NOMO-1 (cell line): Measurements from ENCODE around the gene ANKS1A.
"Not testable (repeated sequence)": the region's sequence is repeated elsewhere in the genome, so short reads cannot be mapped to it uniquely, and the experiment has no call there.

Experiments
- DNase-seq, 2 experiments: peaks; one replicate each; lab custom pipeline; 2025; ENCODE audit not compliant: unreplicated experiment in 2 of 2; lab: John Stamatoyannopoulos, UW

ANKS1A gene

GRCh38 chr6:34888874-34889555, at the start of gene ANKS1A:
TSS of gene ANKS1A (plus strand) at chr6:34889255. CDS start at chr6:34889403, 148 bp downstream.
- peak; percentile 45 to 62 for DNase-seq

GRCh38 chr6:34839666-34840352, 49.2 kb upstream of the ANKS1A start:
- DNase-seq, result no peak

GRCh38 chr6:34849066-34849465, 40.0 kb upstream of the ANKS1A start:
- DNase-seq, result not testable (repeated sequence)

DNA sequence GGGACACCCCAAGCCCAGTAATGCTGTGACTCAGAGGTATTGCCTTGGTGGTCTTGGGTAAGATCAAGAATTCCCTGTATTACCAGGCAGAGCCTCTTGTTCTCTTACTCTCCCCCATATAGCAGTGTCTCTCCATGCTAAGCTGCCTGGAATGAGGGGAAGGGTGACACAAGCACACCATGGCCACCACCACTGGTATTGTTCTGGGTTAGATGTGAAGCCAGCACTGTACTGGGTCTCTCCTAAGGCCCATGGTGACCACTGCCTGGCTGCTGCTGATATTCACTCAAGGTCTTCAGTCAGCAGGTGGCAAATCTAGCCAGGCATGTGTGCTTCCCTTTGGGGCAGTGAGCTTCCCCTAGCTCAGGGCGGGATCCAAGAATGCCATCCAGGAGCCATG, 37.7 kb upstream of the ANKS1A start:
- no peak for DNase-seq

DNA sequence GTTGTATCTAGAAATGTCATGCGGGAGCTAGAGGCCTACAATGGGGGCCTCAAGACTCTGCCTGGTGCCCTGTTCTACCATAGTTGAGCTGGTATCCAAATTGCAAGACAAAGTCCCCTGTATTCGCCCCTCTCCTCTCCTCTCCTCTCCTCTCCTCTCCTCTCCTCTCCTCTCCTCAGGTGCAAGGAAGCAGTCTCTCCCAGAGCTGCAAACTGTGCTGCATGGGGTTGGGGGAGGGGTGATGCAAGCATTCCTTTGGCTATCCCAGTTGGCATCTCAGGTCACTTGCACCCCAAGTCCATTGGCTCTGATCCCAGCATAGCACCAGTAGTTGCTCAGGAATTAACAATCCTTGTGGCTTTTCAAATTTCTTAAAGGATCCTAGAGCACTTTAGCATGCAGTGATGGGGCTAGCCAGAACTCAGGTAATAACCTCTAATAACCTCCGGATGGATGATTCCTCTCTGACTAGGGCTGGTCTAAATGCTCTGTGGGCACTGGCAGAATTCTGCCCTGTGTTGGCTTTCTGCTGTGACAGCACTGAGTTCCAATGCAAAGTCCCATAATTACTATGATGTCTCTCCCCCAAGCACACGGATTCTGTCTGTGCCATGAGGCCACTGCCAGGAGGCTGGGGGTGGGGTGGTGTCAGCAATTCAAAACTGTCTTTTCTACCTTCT, 36.5 kb upstream of the ANKS1A start:
- DNase-seq, result no peak

DNA sequence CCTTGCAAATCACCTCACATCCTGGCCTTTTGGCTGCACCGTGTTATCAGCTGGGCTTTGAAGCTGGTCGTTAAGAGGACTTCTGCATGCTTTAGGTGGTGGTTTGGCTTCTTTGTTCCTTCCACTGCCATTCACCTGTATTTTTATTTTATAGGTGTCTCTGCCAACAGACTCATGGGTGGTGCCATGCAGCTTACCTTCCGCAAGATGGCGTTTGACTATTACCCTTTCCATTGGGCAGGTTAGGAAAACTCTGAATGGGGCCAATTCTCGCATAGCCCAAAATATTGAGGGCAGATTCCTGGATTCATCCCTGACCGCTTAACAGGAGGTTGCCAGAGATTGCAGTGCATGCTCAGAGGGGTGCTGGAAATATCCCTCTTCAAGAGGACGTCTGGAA, 33.6 kb upstream of the ANKS1A start:
- no peak for DNase-seq

DNA sequence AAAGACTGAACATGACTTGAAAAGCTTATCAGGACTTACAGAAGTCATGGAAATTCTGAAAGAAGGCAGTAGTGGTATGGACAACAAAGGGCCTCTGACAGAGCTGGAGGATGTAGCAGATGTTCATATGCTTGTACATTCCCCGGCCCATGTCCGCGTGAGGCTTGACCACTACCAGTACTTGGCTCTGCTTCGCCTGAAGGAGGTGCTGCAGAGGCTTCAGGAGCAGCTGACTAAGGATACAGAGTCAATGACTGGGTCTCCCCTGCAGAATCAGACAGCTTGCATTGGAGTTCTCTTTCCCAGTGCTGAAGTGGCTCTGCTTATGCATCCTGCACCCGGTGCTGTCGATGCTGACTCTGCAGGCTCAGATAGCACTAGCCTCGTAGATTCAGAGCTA, 30.4 kb upstream of the ANKS1A start:
- DNase-seq, result no peak

GRCh38 chr6:34859951-34860350, 29.1 kb upstream of the ANKS1A start:
- no peak for DNase-seq

- DNase-seq, result no peak
Measured at GRCh38 chr6:34860776-34861175, 28.3 kb upstream of the ANKS1A start.

GRCh38 chr6:34864007-34864406, 25.0 kb upstream of the ANKS1A start:
- no peak for DNase-seq

DNA sequence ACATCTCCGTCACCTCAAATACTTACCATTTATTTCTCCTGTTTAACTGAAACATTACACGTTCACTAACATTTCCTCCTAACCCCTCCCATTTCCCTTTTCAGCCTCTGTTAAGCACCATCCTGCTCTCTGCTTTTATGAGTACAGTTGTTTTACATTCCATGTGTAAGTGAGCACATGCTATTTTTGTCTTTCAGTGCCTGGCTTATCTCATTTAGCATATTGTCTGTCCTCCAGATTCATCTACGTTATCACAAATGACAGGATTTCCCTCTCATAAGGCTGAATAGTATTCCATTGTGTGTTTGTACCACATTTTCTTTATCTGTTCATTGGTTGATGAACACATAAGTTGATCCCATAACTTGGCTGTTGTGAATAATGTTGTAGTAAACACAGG, 23.9 kb upstream of the ANKS1A start:
- no peak for DNase-seq

GRCh38 chr6:34866509-34866908, 22.5 kb upstream of the ANKS1A start:
- peak in 1 of 2 experiments; percentile 3 for DNase-seq

GRCh38 chr6:34867484-34867883, 21.6 kb upstream of the ANKS1A start:
- DNase-seq, result no peak

DNA sequence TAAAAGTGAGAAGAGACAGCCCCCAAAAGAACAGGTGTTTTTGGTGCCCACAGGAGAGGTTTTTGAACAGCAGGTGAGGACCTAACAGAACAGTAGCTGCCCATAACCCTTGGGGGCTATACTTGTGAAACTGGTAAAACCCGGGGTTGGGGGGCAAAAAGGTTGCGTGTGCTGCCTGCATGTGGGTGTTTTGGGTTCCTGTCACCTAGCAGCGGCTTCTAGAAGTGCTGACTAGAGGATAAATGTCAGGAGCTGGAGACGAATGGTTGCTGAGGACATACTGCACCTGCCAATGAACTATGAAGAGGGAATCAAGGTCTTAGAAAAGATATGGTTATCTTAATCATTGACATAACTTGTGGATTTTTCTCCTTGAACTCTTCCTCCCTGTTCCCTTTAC, 17.2 kb upstream of the ANKS1A start:
- DNase-seq, result no peak

GRCh38 chr6:34872332-34872731, 16.7 kb upstream of the ANKS1A start:
- DNase-seq, result no peak

DNA sequence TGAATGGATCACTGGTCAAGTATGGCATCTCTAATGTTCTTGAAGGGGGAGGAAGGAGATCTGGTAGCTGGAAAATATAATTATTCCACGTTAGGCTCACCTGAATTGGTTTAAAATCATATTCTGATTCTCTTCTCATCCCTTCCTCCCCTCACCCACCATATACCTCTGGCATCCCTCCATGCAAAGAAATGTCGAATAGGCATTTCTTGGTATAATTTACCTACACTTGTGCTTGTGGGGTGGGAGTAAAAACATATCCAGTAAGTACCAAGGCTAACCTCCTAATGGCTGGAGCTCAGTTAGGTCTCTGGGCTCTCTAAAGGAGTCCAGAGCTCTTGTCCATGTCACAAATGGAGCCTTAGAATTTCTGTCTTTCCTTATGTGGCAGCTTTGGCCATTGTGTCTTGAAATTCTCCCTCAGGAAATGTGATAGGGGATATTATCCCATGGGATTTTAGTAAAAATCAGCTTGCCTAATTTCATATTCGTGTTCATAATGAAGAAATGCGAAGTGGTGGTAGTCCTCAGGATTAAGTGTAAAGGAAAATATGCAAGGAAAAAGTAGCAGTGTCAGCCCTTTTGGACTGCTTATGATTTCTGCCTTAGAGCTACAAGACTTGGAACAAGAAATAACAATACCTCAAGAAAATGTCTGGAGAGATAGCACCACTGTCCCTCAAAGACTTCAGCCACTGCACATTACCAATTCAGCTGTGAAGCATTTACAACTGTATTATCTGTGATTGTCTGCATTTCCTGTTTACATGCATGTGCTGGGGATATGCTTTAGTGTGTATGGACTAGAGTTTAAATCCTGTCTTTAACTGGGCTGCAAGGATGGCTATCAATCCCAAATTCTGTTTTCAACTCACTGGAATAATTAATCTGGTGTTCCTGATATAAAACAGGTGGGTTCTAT, 13.5 kb upstream of the ANKS1A start:
- DNase-seq, result no peak

DNA sequence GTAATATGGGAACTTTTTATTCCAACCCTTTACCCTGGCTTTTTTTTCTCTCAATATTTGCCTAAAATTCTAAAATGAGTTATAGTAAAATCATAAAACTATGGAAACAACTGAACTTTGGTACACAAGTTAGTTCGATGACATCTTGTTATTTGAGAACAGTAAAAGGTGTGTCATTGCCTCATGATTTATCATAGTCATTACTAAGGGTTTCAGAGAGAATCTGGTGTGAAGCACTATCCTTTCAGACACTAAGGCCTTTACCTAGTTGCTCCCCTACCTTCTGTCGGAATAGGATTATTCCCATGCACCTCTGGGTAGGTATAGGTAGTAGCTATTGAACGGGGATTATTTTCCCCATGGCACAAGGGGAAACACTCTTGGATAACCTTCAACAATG, 12.6 kb upstream of the ANKS1A start:
- DNase-seq, result no peak

DNA sequence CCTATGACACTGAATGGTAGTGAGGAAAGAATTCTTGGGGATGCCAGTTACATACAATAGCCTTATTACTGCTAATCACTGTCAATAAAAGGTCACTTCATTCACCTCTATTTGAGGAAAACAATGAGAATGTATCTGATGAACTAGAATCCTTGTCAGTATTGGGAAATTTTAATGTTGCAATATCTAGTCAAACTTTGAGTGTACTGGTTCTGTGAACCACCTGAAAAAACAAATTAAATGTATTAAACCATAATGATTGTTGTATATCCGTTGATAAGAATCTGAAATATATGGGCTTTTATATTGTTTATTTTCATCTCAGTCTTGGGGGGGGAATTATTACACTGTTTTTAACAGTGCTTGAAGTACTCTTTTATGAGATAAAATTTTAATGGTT, 11.8 kb upstream of the ANKS1A start:
- DNase-seq, result no peak

DNA sequence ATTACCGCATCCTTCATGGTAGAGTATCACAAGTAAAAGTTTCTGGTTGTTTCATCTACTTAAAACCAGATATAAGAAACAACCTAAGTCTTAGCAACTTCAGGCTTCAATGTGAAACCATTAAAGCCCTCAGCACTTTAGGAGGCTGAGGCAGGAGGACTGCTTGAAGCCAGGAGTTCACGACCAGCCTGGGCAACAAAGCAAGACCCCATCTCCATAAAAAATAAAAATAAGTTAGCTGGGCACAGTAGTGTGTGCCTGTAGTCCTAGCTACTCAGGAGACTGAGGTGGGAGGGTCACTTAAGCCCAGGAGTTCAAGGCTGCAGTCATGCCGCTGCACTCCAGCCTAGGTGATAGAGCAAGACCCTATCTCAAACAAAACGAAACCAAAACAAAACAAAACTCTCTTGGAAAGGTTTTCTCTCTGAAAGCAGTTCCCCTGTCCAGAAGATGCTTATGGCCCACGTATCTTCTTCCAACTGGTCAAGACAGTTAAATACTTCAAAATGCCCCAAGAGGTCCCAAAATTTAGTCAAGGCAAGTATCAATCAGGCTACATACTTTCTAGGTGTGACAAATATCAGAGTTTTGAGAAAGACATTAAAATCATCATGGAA, 11.1 kb upstream of the ANKS1A start:
- no peak for DNase-seq

DNA sequence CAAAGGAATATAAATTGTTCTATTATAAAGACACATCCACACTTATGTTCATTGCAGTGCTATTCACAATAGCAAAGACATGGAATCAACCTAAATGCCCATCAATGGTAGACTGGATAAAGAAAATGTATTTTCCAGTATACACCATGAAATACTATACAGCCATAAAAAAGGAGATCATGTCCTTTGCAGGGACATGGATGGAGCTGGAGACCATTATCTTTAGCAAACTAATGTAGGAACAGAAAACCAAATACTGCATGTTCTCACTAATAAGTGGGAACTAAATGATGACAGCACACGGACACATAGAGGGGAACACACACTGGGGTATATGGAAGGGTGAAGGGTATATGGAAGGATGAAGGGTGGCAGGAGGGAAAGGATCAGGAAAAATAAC, 5.0 kb upstream of the ANKS1A start:
- not testable (repeated sequence) for DNase-seq
